COR-L47 (cell line): Measurements from ENCODE around the gene BGN.

Source experiments
- DNase-seq: peaks from one replicate; lab custom pipeline; 2025; lab: John Stamatoyannopoulos, UW

BGN gene

GRCh38 chrX:153460826-153461225, 34.0 kb upstream of the BGN start:
- no peak for DNase-seq

- no peak for DNase-seq
Measured at GRCh38 chrX:153462291-153462690, 32.5 kb upstream of the BGN start.

DNA sequence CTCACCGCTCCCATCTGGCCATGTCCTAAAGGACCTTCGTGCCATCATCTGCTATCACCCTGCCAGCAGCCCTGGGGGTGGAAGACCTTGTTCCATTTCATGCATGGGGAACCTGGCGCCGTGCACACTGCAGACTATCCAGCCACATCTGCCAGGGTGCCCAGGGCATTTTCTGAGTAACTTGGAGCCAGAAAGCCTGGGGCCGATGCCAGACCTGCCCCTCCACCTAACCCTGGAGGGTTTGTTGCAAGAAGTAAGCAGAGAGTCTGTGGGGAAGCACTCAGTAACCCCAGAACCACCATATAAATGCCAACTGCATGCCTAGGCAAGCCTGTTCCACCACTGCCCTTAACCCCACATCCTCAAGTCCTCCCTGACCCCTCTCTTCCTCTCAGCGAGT, 31.7 kb upstream of the BGN start:
- DNase-seq, result no peak

- no peak for DNase-seq
Measured at GRCh38 chrX:153463556-153463955, 31.2 kb upstream of the BGN start.

DNA sequence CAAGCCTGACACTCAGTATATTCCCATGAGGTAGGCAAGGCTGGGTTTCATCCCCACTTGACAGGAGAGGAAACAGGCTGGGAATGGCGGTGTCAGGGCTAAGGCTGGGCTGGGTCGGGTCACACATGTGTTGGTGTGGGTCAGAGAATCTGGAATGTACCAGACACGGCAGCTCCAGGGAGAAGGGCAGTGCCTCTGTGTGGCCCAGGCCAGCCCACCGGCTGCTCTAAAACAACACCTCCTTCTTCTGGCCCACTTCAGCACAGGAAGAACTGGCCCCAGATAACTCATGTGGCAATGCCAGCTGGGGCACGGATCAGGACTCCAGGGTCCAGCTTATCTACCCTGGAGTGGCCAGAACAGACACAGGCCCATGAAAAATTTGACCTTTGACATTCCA, 30.7 kb upstream of the BGN start:
- DNase-seq, result no peak

GRCh38 chrX:153465691-153466380, 28.9 kb upstream of the BGN start:
- no peak for DNase-seq

GRCh38 chrX:153468008-153468580, 26.7 kb upstream of the BGN start:
- DNase-seq, result no peak

- peak; percentile 7 for DNase-seq
Measured at GRCh38 chrX:153469811-153470410, 24.9 kb upstream of the BGN start.

GRCh38 chrX:153470411-153471363, 24.1 kb upstream of the BGN start, which contains the start of gene HAUS7:
Gene HAUS7 (minus strand): TSS chrX:153470576. CDS start chrX:153470557, 19 bp downstream.
- peak; percentile 80 for DNase-seq

DNA sequence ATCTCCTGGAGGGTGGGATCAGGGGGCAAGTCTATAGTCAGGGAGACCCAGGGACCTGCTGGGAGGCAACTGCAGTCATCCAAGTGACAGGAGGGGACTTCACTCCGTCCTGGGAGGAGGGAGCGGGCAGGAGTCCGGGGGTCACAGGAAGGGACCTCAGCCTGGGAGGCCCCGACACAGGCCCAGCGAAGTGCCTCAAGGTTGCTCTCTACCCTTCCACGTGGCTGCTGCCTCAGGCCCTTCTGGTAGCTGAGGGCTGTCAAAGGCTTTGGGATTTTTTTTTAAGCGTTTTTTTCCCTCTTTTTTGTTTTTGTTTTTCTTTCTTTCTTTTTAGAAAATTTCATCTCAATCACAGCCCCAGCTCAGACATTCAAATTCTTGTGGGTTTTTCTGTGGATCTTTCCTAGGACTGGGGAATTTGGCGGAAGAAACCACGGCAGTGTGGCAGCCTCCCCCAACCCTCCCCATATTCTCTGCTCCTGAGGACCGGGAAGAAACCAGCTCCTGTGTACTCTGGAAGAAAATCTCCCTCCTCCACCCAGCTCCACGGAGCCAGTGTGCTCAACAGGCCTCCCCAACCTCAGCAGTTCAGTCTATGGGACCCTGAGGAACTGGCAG, 23.0 kb upstream of the BGN start:
- DNase-seq, result no peak

DNA sequence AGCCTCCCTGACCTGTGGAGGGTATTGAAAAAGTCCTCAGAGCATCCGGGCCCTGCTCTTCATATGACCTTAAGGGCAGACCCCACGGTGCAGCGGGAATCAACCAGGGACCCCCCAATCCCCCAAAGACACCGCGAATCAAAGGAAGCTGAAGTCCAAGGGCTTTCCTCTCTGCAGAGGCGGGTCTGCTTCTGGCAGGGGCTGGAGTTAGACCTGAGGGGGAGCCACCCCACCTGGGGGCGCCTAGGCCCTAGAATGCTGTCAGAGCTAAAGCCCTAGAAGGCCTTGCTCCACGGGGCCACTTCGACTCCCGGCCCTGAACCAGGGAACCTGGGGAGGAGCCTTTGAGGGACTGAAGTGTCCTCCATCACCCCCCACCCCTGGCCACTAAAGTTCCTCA, 21.7 kb upstream of the BGN start:
- DNase-seq, result no peak

GRCh38 chrX:153474266-153474665, 20.5 kb upstream of the BGN start:
- DNase-seq, result no peak

DNA sequence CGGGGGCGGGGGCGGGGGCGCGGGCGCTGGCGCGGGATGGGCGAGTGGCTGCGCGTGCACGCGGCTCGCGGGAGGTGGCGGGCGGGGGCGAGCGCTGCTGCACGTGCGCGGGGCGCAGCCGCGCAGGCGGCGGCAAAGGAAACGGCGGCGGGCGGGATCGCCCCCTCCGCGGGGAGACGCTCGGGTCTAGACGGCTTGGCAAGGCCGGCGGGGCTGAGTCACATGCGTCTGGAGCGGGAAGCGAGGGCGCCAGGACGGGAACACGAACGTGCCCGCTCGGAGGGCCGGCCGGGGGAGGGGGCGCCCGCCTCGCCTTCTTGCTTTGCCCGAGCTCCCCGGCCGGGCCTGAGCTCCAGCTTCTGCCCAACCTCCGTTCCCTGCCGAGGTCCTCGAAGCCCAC, 20.1 kb upstream of the BGN start:
- no peak for DNase-seq

DNA sequence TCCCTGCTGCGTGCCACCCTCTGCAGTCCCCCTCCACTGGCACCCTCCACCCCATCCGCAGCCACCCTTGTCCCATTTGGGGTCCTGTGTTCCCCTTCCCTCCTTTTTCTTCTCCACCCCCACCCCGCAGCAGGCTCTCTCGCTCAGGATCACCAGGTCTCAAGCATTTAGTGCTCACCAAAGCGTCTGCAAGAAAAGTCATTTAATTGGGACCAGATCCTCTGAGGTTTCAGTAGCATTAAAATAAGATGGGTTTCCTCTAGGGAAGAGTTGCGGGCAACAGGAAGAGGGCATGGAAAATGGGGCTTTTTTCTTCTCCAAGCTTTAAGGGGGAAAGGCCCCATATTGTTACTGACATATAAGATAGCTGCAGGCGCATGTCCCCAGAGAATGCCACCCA, 19.5 kb upstream of the BGN start:
- DNase-seq, result no peak

DNA sequence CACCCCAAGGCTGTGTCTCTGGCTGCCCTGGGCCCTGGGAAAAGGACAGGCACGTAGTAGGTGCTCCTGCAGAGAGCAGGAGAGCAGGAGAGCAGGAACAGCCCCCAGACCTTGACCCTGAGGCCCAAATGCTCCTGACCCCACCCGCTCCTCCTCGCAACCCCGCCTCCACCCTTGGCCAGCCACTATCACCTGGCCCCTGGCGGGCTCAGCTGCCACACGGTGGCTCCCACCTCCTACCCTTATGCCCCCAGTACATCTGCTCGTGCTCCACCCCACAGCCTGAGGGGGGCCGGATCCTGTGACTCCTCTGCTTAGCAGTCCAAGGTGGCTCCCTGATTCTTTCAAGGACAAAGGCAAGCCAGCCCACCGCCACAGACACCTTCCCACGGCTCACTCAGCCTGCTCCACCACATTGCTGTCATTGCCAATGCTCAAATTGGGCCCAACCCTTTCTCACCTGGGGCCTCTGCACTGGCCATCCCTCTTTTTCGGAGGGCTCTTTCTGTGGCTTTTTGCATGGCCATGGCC, 19.0 kb upstream of the BGN start:
- DNase-seq, result no peak

DNA sequence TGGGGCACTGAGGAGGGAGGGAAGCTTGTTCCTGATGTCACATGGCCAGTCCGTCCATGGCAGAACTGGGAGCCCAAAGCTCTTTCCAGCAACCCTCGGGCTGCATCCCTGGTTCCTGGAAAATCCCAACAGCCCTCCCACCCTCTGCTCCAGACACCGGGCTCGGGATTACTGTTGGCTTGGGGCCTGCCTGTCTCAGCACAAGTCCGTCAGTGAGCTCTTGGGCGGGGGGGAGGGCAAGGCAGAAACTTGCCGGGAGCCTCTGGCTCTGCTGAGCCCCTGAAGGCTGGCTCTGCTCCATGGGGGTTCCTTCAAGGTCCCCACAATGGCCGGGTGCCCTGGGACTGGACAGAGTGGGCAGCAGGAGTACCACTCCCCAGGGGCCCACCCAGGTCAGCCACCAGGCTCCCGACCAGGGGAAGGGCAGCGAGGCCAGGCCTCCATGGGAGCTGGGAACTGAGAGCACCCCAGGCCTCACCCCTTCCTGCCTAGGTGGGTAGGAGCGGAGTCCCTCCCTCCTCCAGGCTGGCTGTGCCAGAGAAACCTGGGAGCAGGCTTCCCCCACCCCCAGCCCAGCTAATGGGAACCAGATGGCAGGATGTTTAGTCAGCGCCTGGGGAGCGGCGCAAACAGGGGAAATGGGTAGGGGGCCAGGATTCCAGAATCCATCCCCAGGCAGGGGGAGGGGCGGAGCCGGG, 18.0 kb upstream of the BGN start:
- peak; percentile 40 for DNase-seq

- DNase-seq, result no peak
Measured at GRCh38 chrX:153477364-153477857, 17.4 kb upstream of the BGN start.

- no peak for DNase-seq
Measured at GRCh38 chrX:153477901-153478300, 16.9 kb upstream of the BGN start.

GRCh38 chrX:153478746-153479145, 16.0 kb upstream of the BGN start:
- no peak for DNase-seq

GRCh38 chrX:153481043-153481442, 13.7 kb upstream of the BGN start:
- no peak for DNase-seq
